ENCODE measurements around the gene RAD51.

- TF ChIP-seq CTCF (IDR thresholded peaks at IDR 0.05; ENCODE audit: control extremely low read depth in 1 of 3, insufficient read depth in 1 of 3, low read depth in 1 of 3, low read length in 3 of 3), result no peak
- no peak for TF ChIP-seq GTF2F1 (IDR thresholded peaks at IDR 0.05; ENCODE audit: borderline replicate concordance, low read depth, low read length)
- no peak for TF ChIP-seq EZH2 (IDR thresholded peaks at IDR 0.05; ENCODE audit: low read depth, low read length, severe bottlenecking)
- no peak for TF ChIP-seq RXRA (IDR thresholded peaks at IDR 0.05; ENCODE audit: insufficient read depth, low read depth, low read length)
- no peak for TF ChIP-seq SP2 (IDR thresholded peaks at IDR 0.05; ENCODE audit: low read length)
These were observed 14.8 kb upstream of the RAD51 start for GRCh38 chr15:40680151-40680550.
